ENCODE results near the gene THAP4. TPM values are rescaled to one million over a fixed set of nuclear protein-coding genes. Genes with fewer than 3 reads are reported as not detected.

THAP4 gene
- total RNA-seq, 1 experiment from 2014 or later: 71.2 TPM

GRCh38 chr2:241582328-241582727 is 54.6 kb downstream of the THAP4 start:
- POLR2A ChIA-PET: no interaction called here
- no TSS peak for BruUV-seq (replicated peaks)
- Histone ChIP-seq H3K4me2 (ENCODE audit: low read length) (no peak overlapping the region), H2AFZ (ENCODE audit: low read depth, low read length, poor library complexity, severe bottlenecking) (no peak overlapping the region), H3K9ac (ENCODE audit: low read length) (no peak overlapping the region), H3K4me1 (ENCODE audit: control insufficient read depth in 1 of 2, insufficient read depth in 2 of 2, low read length in 2 of 2) (peaks cover 0 to 13% of the 10 kb centered on the region in 2 experiments; a peak in 2 of 4 replicates), H3K9me2 (ENCODE audit: insufficient read depth) (no peaks in the 10 kb centered on the region), H3K36me3 (ENCODE audit: control insufficient read depth in 1 of 2, insufficient read depth in 2 of 2, low read length in 2 of 2) (peaks cover 5 to 53% of the 10 kb centered on the region in 2 experiments; a peak in 2 of 4 replicates), H3K4me3 (replicated peaks in 1 of 2; ENCODE audit: low read depth in 1 of 2, low read length in 2 of 2) (no peak overlapping the region), H3K27ac (ENCODE audit: low read depth, low read length) (no peak overlapping the region), H3K79me2 (ENCODE audit: insufficient read depth, low read length) (peaks cover 4% of the 10 kb centered on the region; the same call in 1 of the 2 replicates), H3K9me3 (ENCODE audit: control insufficient read depth in 1 of 2, insufficient read depth in 1 of 2, low read depth in 1 of 2, low read length in 2 of 2) (peaks cover 6 to 28% of the 10 kb centered on the region in 2 experiments; a peak in 2 of 4 replicates), H4K20me1 (ENCODE audit: insufficient read depth) (no peaks in the 10 kb centered on the region), H3K27me3 (ENCODE audit: insufficient read depth, low read length) (no peaks in the 10 kb centered on the region)
- DNase-seq (ENCODE audit: low read depth, low spot score) (no peak), ATAC-seq (no peak)
- CTCF ChIA-PET: no interaction called here
- intact Hi-C loops (cut with micrococcal nuclease): no loop called here
- no peak for TF ChIP-seq SP1 (IDR thresholded peaks at IDR 0.05; ENCODE audit: low read depth)
- no peak for TF ChIP-seq EZH2 (IDR thresholded peaks at IDR 0.05)
- no peak for TF ChIP-seq EZH2phosphoT487 (IDR thresholded peaks at IDR 0.05; ENCODE audit: borderline replicate concordance)
- TF ChIP-seq JUND (IDR thresholded peaks at IDR 0.05): no peak
- TF ChIP-seq ZNF274 (IDR thresholded peaks at IDR 0.05; ENCODE audit: low read depth, low read length): no peak
- TF ChIP-seq CEBPB (IDR thresholded peaks at IDR 0.05; ENCODE audit: low read depth): no peak
- RAD21 ChIA-PET (ENCODE audit: low non-redundant PET in 1 of 2, low total read pairs in 2 of 2, uncharacterized antibody in 2 of 2, unreplicated experiment in 2 of 2): no interaction called here

- no peaks in the 10 kb centered on the region for H3K9me2 ChIP-seq (ENCODE audit: insufficient read depth)
- peaks cover 0 to under 1% of the 10 kb centered on the region in 2 experiments; a peak in 1 of 4 replicates for H3K4me1 ChIP-seq (ENCODE audit: control insufficient read depth in 1 of 2, insufficient read depth in 2 of 2, low read length in 2 of 2)
- peaks cover 5 to 29% of the 10 kb centered on the region in 2 experiments; a peak in 2 of 4 replicates for H3K36me3 ChIP-seq (ENCODE audit: control insufficient read depth in 1 of 2, insufficient read depth in 2 of 2, low read length in 2 of 2)
- H2AFZ ChIP-seq (ENCODE audit: low read depth, low read length, poor library complexity, severe bottlenecking): no peak overlapping the region
- ChIA-PET RAD21 (ENCODE audit: low non-redundant PET in 1 of 2, low total read pairs in 2 of 2, uncharacterized antibody in 2 of 2, unreplicated experiment in 2 of 2) (no interaction called here), POLR2A (no interaction called here), CTCF (no interaction called here)
- H3K27ac ChIP-seq (ENCODE audit: low read depth, low read length): no peak overlapping the region
- H4K20me1 ChIP-seq (ENCODE audit: insufficient read depth): no peaks in the 10 kb centered on the region
- intact Hi-C loops (cut with micrococcal nuclease): no loop called here
- H3K9ac ChIP-seq (ENCODE audit: low read length): no peak overlapping the region
- peaks cover 0 to 9% of the 10 kb centered on the region in 2 experiments; a peak in 1 of 4 replicates for H3K9me3 ChIP-seq (ENCODE audit: control insufficient read depth in 1 of 2, insufficient read depth in 1 of 2, low read depth in 1 of 2, low read length in 2 of 2)
- TF ChIP-seq EZH2phosphoT487 (IDR thresholded peaks at IDR 0.05; ENCODE audit: borderline replicate concordance) (no peak), FOSL1 (IDR thresholded peaks at IDR 0.05; ENCODE audit: low read depth) (no peak), RAD21 (IDR thresholded peaks at IDR 0.05; ENCODE audit: low read depth) (no peak), CTCF (IDR thresholded peaks at IDR 0.05 in 2 of 3, conservative IDR thresholded peaks at IDR 0.05 in 1 of 3; ENCODE audit: borderline replicate concordance in 1 of 3, insufficient read depth in 1 of 3, low read depth in 2 of 3, low read length in 2 of 3) (no peak), MAX (IDR thresholded peaks at IDR 0.05) (no peak), CEBPB (IDR thresholded peaks at IDR 0.05; ENCODE audit: low read depth) (no peak)
- no peak overlapping the region for H3K4me3 ChIP-seq (replicated peaks in 1 of 2; ENCODE audit: low read depth in 1 of 2, low read length in 2 of 2)
- DNase-seq (ENCODE audit: low read depth, low spot score): no peak
- H3K27me3 ChIP-seq (ENCODE audit: insufficient read depth, low read length): no peaks in the 10 kb centered on the region
- ATAC-seq: no peak
- no peak overlapping the region for H3K4me2 ChIP-seq (ENCODE audit: low read length)
- H3K79me2 ChIP-seq (ENCODE audit: insufficient read depth, low read length): no peaks in the 10 kb centered on the region
- BruUV-seq (replicated peaks): no TSS peak
Observed at GRCh38 chr2:241579281-241579680, 57.7 kb downstream of the THAP4 start.

Data from HCT116 (cell line).